HEK293T (cell line): ENCODE data around the gene ZZZ3.

ENCODE experiments used
- ARNT ChIP-seq: fragments of 450-650 bp; IDR thresholded peaks from 2 replicates; pipeline ENCODE4 v1.6.1; 2017; ENCODE audit warnings: mild to moderate bottlenecking
- ELF4 ChIP-seq: fragments of 450-650 bp; IDR thresholded peaks from 2 replicates; pipeline ENCODE4 v1.6.1; 2017; ENCODE audit warnings: antibody characterized with exemption
- HDGF ChIP-seq: fragments of 450-650 bp; IDR thresholded peaks from 2 replicates; pipeline ENCODE4 v1.6.1; 2017; ENCODE audit warnings: antibody characterized with exemption, borderline replicate concordance
- NFRKB ChIP-seq: fragments of 450-650 bp; IDR thresholded peaks from 2 replicates; pipeline ENCODE4 v1.6.1; 2016; ENCODE audit warnings: mild to moderate bottlenecking, moderate library complexity

- no peak for TF ChIP-seq ARNT
- TF ChIP-seq NFRKB: no peak
- no peak for TF ChIP-seq HDGF
- no peak for TF ChIP-seq ELF4
Measured at GRCh38 chr1:77678660-77679610, 3.5 kb downstream of the ZZZ3 start.
